HepG2 (cell line): ENCODE data around the gene NFATC2. TPM values are rescaled to one million over a fixed set of nuclear protein-coding genes. Genes with fewer than 3 reads are reported as not detected.
A peak's percentile ranks its signal among the peaks of the same experiment; 100 is the strongest.

Experiments
- ARNT2 ChIP-seq: sonication (generic); formaldehyde crosslinking; IDR thresholded peaks from 2 replicates; pipeline ENCODE4 v1.8.0; 2022; ENCODE audit warnings: mild to moderate bottlenecking, low read depth, missing genetic modification reagents, moderate library complexity
- FOXO1 ChIP-seq: sonication (generic); formaldehyde crosslinking; IDR thresholded peaks from 2 replicates; pipeline ENCODE4 v1.4.0; 2020; ENCODE audit warnings: missing genetic modification reagents
- HIVEP1 ChIP-seq: sonication (generic); formaldehyde crosslinking; IDR thresholded peaks from 2 replicates; pipeline ENCODE4 v1.4.0; 2020; ENCODE audit warnings: mild to moderate bottlenecking, missing genetic modification reagents
- KDM2A ChIP-seq: sonication (generic); formaldehyde crosslinking; IDR thresholded peaks from 2 replicates; pipeline ENCODE4 v1.4.0; 2020; ENCODE audit warnings: low read depth, missing genetic modification reagents, borderline replicate concordance
- KLF12 ChIP-seq: sonication (generic); formaldehyde crosslinking; IDR thresholded peaks from 2 replicates; pipeline ENCODE4 v1.4.0; 2020; ENCODE audit warnings: missing genetic modification reagents, borderline replicate concordance
- ZFP82 ChIP-seq: sonication (generic); formaldehyde crosslinking; IDR thresholded peaks from 2 replicates; pipeline ENCODE4 v1.5.1; 2020; ENCODE audit warnings: mild to moderate bottlenecking, missing genetic modification reagents, borderline replicate concordance
- ZNF160 ChIP-seq: sonication (generic); formaldehyde crosslinking; IDR thresholded peaks from 2 replicates; pipeline ENCODE4 v1.8.0; 2022; ENCODE audit warnings: mild to moderate bottlenecking, inconsistent platforms, missing genetic modification reagents
- ZNF205 ChIP-seq: IDR thresholded peaks from 2 replicates; pipeline ENCODE4 v1.6.1; 2018; ENCODE audit warnings: missing biosample characterization, missing genetic modification reagents
- ZNF282 ChIP-seq: fragments of 450-650 bp; IDR thresholded peaks from 2 replicates; pipeline ENCODE4 v1.6.1; 2018; ENCODE audit not compliant: partially characterized antibody
- ZNF367 ChIP-seq: sonication (generic); formaldehyde crosslinking; IDR thresholded peaks from 2 replicates; pipeline ENCODE4 v1.4.0; 2020; ENCODE audit warnings: missing genetic modification reagents, borderline replicate concordance
- ZNF556 ChIP-seq: sonication (generic); formaldehyde crosslinking; IDR thresholded peaks from 2 replicates; pipeline ENCODE4 v1.4.0; 2020; ENCODE audit warnings: mild to moderate bottlenecking, missing genetic modification reagents, borderline replicate concordance
- ZNF672 ChIP-seq: sonication (generic); formaldehyde crosslinking; IDR thresholded peaks from 2 replicates; pipeline ENCODE4 v1.8.1; 2022; ENCODE audit warnings: missing genetic modification reagents
- ZNF816 ChIP-seq: sonication (generic); formaldehyde crosslinking; IDR thresholded peaks from 2 replicates; pipeline ENCODE4 v1.8.0; 2022; ENCODE audit warnings: missing genetic modification reagents, mild to moderate bottlenecking, borderline replicate concordance
- ZNF83 ChIP-seq: sonication (generic); formaldehyde crosslinking; IDR thresholded peaks from 2 replicates; pipeline ENCODE4 v1.4.0; 2020; ENCODE audit warnings: missing genetic modification reagents, mild to moderate bottlenecking, borderline replicate concordance
- polyA plus RNA-seq, 8 experiments: library from polyadenylated mRNA; depleted of rRNA in 3 of 8; stranded (reverse) in 7 of 8; unstranded in 1 of 8; fragments of >200 nt; fragmentation: Illumina TruSeq in 4 of 8; extraction: Trizol in 4 of 8; gene quantifications; 2 replicates each; pipeline versions ENCODE4 v1.2.1 to v1.2.3, GENCODE V29; 2011 to 2016; ENCODE audit warnings: low read depth in 4 of 8, missing spikeins in 1 of 8, mixed read lengths in 1 of 8; ENCODE audit not compliant: insufficient read depth in 1 of 8
- total RNA-seq, 5 experiments: library from RNA; depleted of rRNA; stranded (reverse); fragments of >200 nt; fragmentation: Illumina TruSeq; extraction: Trizol; gene quantifications; 2 replicates each; pipeline ENCODE4 v1.2.3, GENCODE V29; 2016; ENCODE audit warnings: low read depth in 1 of 5
- TF ChIP-seq, protein P1 (sequence below): sonication (generic); formaldehyde crosslinking; IDR thresholded peaks from 2 replicates; pipeline ENCODE4 v1.5.1; 2020; ENCODE audit warnings: missing genetic modification reagents, mild to moderate bottlenecking, borderline replicate concordance
- TF ChIP-seq, protein P2 (sequence below): sonication (generic); formaldehyde crosslinking; IDR thresholded peaks from 2 replicates; pipeline ENCODE4 v1.4.0; 2020; ENCODE audit warnings: missing genetic modification reagents, borderline replicate concordance
- TF ChIP-seq, protein P3 (sequence below): sonication (generic); formaldehyde crosslinking; IDR thresholded peaks from 2 replicates; pipeline ENCODE4 v1.4.0; 2020; ENCODE audit warnings: missing genetic modification reagents
- TF ChIP-seq, protein P4 (sequence below): sonication (generic); formaldehyde crosslinking; IDR thresholded peaks from 2 replicates; pipeline ENCODE4 v1.8.1; 2022; ENCODE audit warnings: low read depth, mild to moderate bottlenecking, missing genetic modification reagents

The NFATC2 gene
- total and polyA plus RNA-seq, 2 of the 13 experiments (the other 11 are each of a cell fraction or from before 2014, with no cell fraction given), result 1.9 to 3.3 TPM

DNA sequence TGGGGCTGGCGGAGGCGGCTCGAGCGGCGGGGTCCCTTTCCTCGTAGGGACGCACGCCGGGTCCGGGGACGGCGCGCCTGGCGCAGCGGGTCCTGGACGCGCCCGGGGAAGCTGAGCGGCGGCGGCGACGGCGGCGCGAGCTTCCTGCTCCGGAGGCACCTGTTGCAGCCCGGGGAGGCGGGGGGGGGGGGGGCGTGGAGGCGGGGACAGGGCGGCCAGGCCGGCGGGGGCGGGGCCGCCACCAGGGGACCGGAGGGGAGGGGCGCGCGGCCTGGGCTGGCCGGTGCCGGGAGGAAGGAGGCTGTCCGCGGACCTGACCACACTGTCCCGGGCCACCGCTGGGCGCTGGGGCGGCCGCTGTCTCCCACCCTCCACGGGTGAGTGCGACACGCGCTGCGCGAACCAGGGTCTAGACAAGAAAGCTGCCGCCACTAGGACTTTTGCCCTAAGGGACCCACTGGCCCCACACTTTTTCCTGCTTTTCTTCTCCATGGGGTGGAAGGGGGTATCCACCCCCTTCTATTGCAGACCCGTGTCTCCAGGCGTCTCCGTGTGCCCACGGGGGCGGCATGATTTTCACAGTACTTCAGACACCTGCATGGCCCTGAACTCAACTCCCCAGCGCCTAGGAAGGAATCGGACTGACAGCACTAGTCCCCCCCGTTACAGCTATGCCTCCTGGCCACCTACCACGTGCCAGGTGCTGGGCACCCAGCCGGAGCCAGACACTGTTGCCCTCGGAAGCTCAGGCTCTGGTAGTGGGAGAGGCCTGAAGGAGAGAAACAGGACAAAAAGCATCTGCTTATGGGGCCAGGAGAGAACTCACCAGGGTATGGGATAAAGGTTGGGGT lies at the start of gene NFATC2 (continued):
- TF ChIP-seq, protein P1, sequence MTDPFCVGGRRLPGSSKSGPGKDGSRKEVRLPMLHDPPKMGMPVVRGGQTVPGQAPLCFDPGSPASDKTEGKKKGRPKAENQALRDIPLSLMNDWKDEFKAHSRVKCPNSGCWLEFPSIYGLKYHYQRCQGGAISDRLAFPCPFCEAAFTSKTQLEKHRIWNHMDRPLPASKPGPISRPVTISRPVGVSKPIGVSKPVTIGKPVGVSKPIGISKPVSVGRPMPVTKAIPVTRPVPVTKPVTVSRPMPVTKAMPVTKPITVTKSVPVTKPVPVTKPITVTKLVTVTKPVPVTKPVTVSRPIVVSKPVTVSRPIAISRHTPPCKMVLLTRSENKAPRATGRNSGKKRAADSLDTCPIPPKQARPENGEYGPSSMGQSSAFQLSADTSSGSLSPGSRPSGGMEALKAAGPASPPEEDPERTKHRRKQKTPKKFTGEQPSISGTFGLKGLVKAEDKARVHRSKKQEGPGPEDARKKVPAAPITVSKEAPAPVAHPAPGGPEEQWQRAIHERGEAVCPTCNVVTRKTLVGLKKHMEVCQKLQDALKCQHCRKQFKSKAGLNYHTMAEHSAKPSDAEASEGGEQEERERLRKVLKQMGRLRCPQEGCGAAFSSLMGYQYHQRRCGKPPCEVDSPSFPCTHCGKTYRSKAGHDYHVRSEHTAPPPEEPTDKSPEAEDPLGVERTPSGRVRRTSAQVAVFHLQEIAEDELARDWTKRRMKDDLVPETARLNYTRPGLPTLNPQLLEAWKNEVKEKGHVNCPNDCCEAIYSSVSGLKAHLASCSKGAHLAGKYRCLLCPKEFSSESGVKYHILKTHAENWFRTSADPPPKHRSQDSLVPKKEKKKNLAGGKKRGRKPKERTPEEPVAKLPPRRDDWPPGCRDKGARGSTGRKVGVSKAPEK (CRISPR knock-in tag), result no peak
- TF ChIP-seq, protein P2, sequence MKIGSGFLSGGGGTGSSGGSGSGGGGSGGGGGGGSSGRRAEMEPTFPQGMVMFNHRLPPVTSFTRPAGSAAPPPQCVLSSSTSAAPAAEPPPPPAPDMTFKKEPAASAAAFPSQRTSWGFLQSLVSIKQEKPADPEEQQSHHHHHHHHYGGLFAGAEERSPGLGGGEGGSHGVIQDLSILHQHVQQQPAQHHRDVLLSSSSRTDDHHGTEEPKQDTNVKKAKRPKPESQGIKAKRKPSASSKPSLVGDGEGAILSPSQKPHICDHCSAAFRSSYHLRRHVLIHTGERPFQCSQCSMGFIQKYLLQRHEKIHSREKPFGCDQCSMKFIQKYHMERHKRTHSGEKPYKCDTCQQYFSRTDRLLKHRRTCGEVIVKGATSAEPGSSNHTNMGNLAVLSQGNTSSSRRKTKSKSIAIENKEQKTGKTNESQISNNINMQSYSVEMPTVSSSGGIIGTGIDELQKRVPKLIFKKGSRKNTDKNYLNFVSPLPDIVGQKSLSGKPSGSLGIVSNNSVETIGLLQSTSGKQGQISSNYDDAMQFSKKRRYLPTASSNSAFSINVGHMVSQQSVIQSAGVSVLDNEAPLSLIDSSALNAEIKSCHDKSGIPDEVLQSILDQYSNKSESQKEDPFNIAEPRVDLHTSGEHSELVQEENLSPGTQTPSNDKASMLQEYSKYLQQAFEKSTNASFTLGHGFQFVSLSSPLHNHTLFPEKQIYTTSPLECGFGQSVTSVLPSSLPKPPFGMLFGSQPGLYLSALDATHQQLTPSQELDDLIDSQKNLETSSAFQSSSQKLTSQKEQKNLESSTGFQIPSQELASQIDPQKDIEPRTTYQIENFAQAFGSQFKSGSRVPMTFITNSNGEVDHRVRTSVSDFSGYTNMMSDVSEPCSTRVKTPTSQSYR (CRISPR knock-in tag), result no peak
- TF ChIP-seq ZNF556 (CRISPR knock-in tag), result no peak
- no peak for TF ChIP-seq FOXO1
- no peak for TF ChIP-seq ZNF672 (CRISPR knock-in tag)
- TF ChIP-seq ZFP82 (CRISPR knock-in tag), result no peak; the same call in 1 of the 2 replicates
- TF ChIP-seq ARNT2 (CRISPR knock-in tag), result 0 out of 2 replicates have a peak, but pooled peaks have one; percentile 57
- TF ChIP-seq, protein P3, sequence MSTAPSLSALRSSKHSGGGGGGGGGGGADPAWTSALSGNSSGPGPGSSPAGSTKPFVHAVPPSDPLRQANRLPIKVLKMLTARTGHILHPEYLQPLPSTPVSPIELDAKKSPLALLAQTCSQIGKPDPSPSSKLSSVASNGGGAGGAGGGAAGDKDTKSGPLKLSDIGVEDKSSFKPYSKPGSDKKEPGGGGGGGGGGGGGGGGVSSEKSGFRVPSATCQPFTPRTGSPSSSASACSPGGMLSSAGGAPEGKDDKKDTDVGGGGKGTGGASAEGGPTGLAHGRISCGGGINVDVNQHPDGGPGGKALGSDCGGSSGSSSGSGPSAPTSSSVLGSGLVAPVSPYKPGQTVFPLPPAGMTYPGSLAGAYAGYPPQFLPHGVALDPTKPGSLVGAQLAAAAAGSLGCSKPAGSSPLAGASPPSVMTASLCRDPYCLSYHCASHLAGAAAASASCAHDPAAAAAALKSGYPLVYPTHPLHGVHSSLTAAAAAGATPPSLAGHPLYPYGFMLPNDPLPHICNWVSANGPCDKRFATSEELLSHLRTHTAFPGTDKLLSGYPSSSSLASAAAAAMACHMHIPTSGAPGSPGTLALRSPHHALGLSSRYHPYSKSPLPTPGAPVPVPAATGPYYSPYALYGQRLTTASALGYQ, result no peak
- no peak for TF ChIP-seq ZNF205 (CRISPR knock-in tag)
- TF ChIP-seq KLF12, result peak; percentile 25; the same call in 1 of the 2 replicates
- no peak for TF ChIP-seq ZNF160 (CRISPR knock-in tag)
- TF ChIP-seq, protein P4, sequence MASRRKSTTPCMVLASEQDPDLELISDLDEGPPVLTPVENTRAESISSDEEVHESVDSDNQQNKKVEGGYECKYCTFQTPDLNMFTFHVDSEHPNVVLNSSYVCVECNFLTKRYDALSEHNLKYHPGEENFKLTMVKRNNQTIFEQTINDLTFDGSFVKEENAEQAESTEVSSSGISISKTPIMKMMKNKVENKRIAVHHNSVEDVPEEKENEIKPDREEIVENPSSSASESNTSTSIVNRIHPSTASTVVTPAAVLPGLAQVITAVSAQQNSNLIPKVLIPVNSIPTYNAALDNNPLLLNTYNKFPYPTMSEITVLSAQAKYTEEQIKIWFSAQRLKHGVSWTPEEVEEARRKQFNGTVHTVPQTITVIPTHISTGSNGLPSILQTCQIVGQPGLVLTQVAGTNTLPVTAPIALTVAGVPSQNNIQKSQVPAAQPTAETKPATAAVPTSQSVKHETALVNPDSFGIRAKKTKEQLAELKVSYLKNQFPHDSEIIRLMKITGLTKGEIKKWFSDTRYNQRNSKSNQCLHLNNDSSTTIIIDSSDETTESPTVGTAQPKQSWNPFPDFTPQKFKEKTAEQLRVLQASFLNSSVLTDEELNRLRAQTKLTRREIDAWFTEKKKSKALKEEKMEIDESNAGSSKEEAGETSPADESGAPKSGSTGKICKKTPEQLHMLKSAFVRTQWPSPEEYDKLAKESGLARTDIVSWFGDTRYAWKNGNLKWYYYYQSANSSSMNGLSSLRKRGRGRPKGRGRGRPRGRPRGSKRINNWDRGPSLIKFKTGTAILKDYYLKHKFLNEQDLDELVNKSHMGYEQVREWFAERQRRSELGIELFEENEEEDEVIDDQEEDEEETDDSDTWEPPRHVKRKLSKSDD, result no peak
- no peak for TF ChIP-seq ZNF282
- TF ChIP-seq HIVEP1, result no peak
- TF ChIP-seq KDM2A (CRISPR knock-in tag), result no peak; the same call in 1 of the 2 replicates
- no peak for TF ChIP-seq ZNF83 (CRISPR knock-in tag)
- no peak for TF ChIP-seq ZNF367 (CRISPR knock-in tag)
- TF ChIP-seq ZNF816 (CRISPR knock-in tag), result no peak
